Karpas-422 (cell line): ENCODE data around the gene SGCA. TPM values are rescaled to one million over a fixed set of nuclear protein-coding genes. Genes with fewer than 3 reads are reported as not detected.

Source experiments
- DNase-seq: peaks from one replicate; pipeline ENCODE4 v3.0.0-alpha.2; 2015
- H2AFZ ChIP-seq: fragments of 200-600 bp; sonication (generic); 2 replicates; pipeline ENCODE4 v1.6.1; 2014; ENCODE audit warnings: antibody characterized with exemption, low read length, mixed read lengths
- H3K27ac ChIP-seq: fragments of 200-600 bp; sonication (generic); 2 replicates; pipeline ENCODE4 v1.5.1; 2014; ENCODE audit warnings: mild to moderate bottlenecking, low read length, moderate library complexity
- H3K27me3 ChIP-seq: fragments of 200-600 bp; sonication (generic); 2 replicates; pipeline ENCODE4 v1.6.1; 2014; ENCODE audit warnings: low read length, mixed read lengths
- H3K36me3 ChIP-seq: fragments of 200-600 bp; sonication (generic); 2 replicates; pipeline ENCODE4 v1.6.1; 2014; ENCODE audit warnings: low read length, mixed read lengths; ENCODE audit not compliant: insufficient read depth
- H3K4me1 ChIP-seq: fragments of 200-600 bp; sonication (generic); 2 replicates; pipeline ENCODE4 v1.6.1; 2014; ENCODE audit warnings: mild to moderate bottlenecking, low read length, mixed read lengths
- H3K4me2 ChIP-seq: fragments of 200-600 bp; sonication (generic); 2 replicates; pipeline ENCODE4 v1.6.1; 2014; ENCODE audit warnings: low read length, low read depth, mild to moderate bottlenecking; ENCODE audit not compliant: poor library complexity, severe bottlenecking
- H3K4me3 ChIP-seq: fragments of 200-600 bp; sonication (generic); 2 replicates; pipeline ENCODE4 v1.5.1; 2014; ENCODE audit warnings: mild to moderate bottlenecking, antibody characterized with exemption, low read length, mixed read lengths
- H3K79me2 ChIP-seq: fragments of 200-600 bp; sonication (generic); 2 replicates; pipeline ENCODE4 v1.6.1; 2014; ENCODE audit warnings: mild to moderate bottlenecking, low read length, mixed read lengths
- H3K9ac ChIP-seq: fragments of 200-600 bp; sonication (generic); 2 replicates; pipeline ENCODE4 v1.6.0; 2014; ENCODE audit warnings: low read length
- H3K9me2 ChIP-seq: fragments of 200-600 bp; sonication (generic), shearing (Covaris generic); replicated peaks from 2 replicates; pipeline ENCODE4 v1.6.0; 2014; ENCODE audit warnings: mild to moderate bottlenecking, low read length, moderate library complexity; ENCODE audit not compliant: insufficient read depth
- H3K9me3 ChIP-seq: fragments of 300-700, 200-600 bp; sonication (generic); 2 replicates; pipeline ENCODE4 v1.6.1; 2014; ENCODE audit warnings: low read length, mixed read lengths
- H4K20me1 ChIP-seq: fragments of 200-600 bp; sonication (generic); 2 replicates; pipeline ENCODE4 v1.6.1; 2014; ENCODE audit warnings: mild to moderate bottlenecking, antibody characterized with exemption, low read length, low read depth; ENCODE audit not compliant: insufficient read depth
- total RNA-seq: library from RNA; depleted of rRNA; stranded (reverse); fragments of >200 nt; shearing (Covaris generic); gene quantifications from 2 replicates; pipeline ENCODE4 v1.2.3, GENCODE V29; 2014; ENCODE audit warnings: low replicate concordance

The SGCA gene
- total RNA-seq, 1 experiment from 2014 or later = not detected

DNA sequence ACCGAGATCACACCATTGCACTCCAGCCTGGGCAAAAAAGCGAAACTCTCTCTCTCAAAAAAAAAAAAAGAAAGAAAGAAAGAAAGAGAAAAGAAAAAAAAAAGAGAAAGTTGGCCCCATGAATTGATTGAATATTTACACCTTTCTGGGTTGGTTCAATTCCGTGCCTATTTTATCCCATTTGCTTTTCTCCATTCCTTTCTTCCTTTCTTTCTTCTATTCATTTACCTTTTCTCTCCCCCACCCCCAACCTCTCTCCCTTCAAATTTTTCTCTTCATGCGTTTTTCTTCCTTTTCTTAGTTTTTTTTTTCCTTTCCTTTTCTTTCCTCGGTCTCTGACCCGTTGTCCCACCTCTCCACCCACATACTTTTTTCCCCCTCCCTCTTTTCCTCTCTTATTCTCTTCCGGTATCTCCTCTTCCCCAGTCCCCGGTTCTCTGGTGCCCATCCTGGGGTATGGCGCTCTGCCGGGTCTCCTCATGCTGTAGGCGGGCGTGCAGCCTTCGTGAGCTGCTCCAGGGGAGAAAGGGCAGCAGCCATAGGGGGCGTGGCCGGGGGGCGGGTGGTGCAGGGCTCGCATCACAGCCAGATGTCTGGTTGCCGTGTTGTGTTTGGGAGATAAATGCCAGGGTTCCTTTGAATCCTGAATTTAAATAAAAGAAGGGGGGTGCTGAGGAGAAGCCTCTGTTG lies 40.9 kb downstream of the SGCA start:
- Histone ChIP-seq H3K4me1 (no peaks in the 10 kb centered on the region), H3K9me2 (no peaks in the 10 kb centered on the region), H3K27ac (no peak overlapping the region), H3K79me2 (no peaks in the 10 kb centered on the region), H2AFZ (no peak overlapping the region), H3K36me3 (no peaks in the 10 kb centered on the region), H3K9ac (no peak overlapping the region), H4K20me1 (no peaks in the 10 kb centered on the region), H3K9me3 (no peaks in the 10 kb centered on the region), H3K4me2 (no peak overlapping the region), H3K4me3 (no peak overlapping the region), H3K27me3 (no peaks in the 10 kb centered on the region)
- DNase-seq = peak; percentile 50

DNA sequence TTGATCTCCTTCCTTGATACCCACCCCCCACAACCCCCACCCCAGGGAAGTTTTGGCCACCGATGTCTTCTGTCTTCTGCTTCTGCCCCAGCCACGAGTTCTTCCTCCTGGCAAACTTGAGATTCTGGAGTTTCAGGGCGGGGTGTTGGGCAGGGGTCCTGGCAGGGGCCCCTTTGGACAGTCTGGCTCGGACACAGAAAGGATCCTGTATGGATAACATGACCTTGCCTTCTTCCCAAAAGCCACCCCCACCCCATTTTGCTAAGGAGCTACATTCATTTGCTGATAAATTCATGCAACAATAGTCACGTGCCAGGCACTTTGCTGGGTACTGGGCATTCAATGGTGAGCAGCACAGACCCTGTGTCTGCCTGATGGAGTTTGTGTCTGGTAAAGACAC lies 41.5 kb downstream of the SGCA start:
- Histone ChIP-seq H3K4me1 (no peaks in the 10 kb centered on the region), H3K9ac (no peak overlapping the region), H4K20me1 (no peaks in the 10 kb centered on the region), H3K4me2 (no peak overlapping the region), H3K27ac (no peak overlapping the region), H2AFZ (no peak overlapping the region), H3K9me3 (no peaks in the 10 kb centered on the region), H3K79me2 (no peaks in the 10 kb centered on the region), H3K9me2 (no peaks in the 10 kb centered on the region), H3K36me3 (no peaks in the 10 kb centered on the region), H3K27me3 (no peaks in the 10 kb centered on the region), H3K4me3 (no peak overlapping the region)
- no peak for DNase-seq

DNA sequence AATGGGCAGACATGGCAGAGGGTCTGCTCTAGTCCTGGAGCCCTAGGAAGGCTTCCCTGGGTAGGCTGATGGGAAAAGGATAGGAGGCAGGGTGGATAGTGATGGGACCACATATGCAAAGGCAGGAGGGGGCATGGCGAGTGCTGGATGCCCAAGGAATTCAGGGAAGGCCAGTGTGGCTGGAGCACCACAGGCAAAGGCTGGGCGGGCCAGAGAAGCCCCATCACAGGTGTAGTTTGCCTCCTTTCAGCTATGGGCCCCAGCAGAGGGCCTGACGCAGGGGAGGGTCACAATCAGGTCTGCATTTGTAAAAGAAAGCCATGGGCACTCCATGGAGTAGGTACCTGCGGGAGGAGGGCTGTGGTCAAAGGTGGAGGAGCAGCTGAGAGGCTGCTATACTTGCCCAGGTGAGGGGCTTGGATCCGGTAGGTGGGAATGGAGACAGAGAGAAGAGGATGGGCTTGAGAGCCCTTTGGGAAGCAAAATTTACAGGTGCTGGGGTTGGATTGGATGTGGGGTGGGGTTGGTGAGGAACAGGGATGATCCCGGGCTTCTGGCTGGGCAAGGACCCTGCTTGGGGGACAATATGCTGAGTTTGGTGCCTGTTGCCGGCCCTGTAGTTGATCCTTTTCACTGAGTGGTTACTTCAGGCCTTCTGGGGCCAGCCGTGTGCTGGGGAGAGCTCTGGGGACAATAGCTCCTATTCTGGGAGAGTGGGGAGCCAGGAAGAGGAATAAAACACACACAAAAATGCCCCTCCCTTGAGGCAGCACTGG lies 42.2 kb downstream of the SGCA start:
- no peak overlapping the region for H3K4me3 ChIP-seq
- no peaks in the 10 kb centered on the region for H3K79me2 ChIP-seq
- no peak overlapping the region for H3K4me2 ChIP-seq
- no peak overlapping the region for H3K27ac ChIP-seq
- no peak for DNase-seq
- no peaks in the 10 kb centered on the region for H3K27me3 ChIP-seq
- H2AFZ ChIP-seq = no peak overlapping the region
- H3K9ac ChIP-seq = no peak overlapping the region
- no peaks in the 10 kb centered on the region for H3K36me3 ChIP-seq
- no peaks in the 10 kb centered on the region for H3K9me2 ChIP-seq
- no peaks in the 10 kb centered on the region for H4K20me1 ChIP-seq
- no peaks in the 10 kb centered on the region for H3K4me1 ChIP-seq
- H3K9me3 ChIP-seq = no peaks in the 10 kb centered on the region

- Histone ChIP-seq H3K27me3 (no peaks in the 10 kb centered on the region), H3K9ac (no peak overlapping the region), H3K4me3 (no peak overlapping the region), H3K9me3 (no peaks in the 10 kb centered on the region), H3K27ac (no peak overlapping the region), H3K79me2 (no peaks in the 10 kb centered on the region), H4K20me1 (no peaks in the 10 kb centered on the region), H2AFZ (no peak overlapping the region), H3K4me2 (no peak overlapping the region), H3K9me2 (no peaks in the 10 kb centered on the region), H3K36me3 (no peaks in the 10 kb centered on the region), H3K4me1 (no peaks in the 10 kb centered on the region)
- no peak for DNase-seq
Observed at GRCh38 chr17:50208611-50209061, 42.8 kb downstream of the SGCA start.

GRCh38 chr17:50209133-50209471 lies 43.3 kb downstream of the SGCA start:
- no peak overlapping the region for H3K9ac ChIP-seq
- no peaks in the 10 kb centered on the region for H3K79me2 ChIP-seq
- H3K9me3 ChIP-seq = no peaks in the 10 kb centered on the region
- no peak overlapping the region for H3K27ac ChIP-seq
- H3K27me3 ChIP-seq = no peaks in the 10 kb centered on the region
- no peak overlapping the region for H3K4me2 ChIP-seq
- H4K20me1 ChIP-seq = no peaks in the 10 kb centered on the region
- H3K4me3 ChIP-seq = no peak overlapping the region
- no peak for DNase-seq
- H3K36me3 ChIP-seq = no peaks in the 10 kb centered on the region
- H3K9me2 ChIP-seq = no peaks in the 10 kb centered on the region
- H2AFZ ChIP-seq = no peak overlapping the region
- no peaks in the 10 kb centered on the region for H3K4me1 ChIP-seq

DNA sequence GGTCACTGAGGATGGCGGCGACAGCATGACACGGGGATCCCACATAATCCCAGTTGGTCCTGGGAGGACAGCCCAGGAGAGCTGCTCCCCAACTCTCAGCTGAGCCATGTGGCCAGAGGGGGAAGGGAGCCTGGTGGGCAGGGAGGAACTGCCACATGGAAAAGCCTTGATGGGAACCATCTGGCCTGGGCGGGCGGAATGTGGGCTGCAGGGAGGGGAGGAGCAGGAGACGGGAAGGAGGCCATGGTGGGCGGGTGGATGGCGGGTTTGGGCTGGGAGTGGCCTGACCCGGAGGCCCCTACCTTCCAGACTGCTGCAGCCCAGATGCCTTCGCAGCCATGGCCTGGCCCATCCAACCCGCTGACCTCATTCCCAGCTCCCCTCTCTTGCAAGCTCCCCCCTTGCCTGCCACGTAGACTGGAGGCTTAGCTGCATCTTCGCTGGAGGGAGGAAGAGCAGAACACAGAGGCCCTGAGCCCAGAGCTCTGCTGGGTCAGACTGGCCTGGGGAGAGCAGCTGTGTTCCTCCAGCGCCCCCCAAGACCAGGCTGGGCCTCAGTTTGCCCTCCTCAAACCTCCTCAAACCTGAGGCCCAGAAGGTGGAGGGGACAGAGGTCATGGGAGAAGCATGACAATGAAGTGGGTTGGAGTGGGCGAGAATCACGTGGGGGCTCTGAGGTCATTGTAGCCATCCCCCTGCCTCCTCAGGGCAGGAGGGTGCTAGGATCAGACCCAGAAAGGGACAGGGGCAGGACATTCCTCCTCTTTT lies 43.9 kb downstream of the SGCA start:
- Histone ChIP-seq H3K27ac (no peak overlapping the region), H3K27me3 (no peaks in the 10 kb centered on the region), H3K4me3 (no peak overlapping the region), H3K4me2 (no peak overlapping the region), H4K20me1 (no peaks in the 10 kb centered on the region), H3K79me2 (no peaks in the 10 kb centered on the region), H3K4me1 (no peaks in the 10 kb centered on the region), H3K9ac (no peak overlapping the region), H3K9me2 (no peaks in the 10 kb centered on the region), H3K36me3 (no peaks in the 10 kb centered on the region), H2AFZ (no peak overlapping the region), H3K9me3 (no peaks in the 10 kb centered on the region)
- DNase-seq = no peak

DNA sequence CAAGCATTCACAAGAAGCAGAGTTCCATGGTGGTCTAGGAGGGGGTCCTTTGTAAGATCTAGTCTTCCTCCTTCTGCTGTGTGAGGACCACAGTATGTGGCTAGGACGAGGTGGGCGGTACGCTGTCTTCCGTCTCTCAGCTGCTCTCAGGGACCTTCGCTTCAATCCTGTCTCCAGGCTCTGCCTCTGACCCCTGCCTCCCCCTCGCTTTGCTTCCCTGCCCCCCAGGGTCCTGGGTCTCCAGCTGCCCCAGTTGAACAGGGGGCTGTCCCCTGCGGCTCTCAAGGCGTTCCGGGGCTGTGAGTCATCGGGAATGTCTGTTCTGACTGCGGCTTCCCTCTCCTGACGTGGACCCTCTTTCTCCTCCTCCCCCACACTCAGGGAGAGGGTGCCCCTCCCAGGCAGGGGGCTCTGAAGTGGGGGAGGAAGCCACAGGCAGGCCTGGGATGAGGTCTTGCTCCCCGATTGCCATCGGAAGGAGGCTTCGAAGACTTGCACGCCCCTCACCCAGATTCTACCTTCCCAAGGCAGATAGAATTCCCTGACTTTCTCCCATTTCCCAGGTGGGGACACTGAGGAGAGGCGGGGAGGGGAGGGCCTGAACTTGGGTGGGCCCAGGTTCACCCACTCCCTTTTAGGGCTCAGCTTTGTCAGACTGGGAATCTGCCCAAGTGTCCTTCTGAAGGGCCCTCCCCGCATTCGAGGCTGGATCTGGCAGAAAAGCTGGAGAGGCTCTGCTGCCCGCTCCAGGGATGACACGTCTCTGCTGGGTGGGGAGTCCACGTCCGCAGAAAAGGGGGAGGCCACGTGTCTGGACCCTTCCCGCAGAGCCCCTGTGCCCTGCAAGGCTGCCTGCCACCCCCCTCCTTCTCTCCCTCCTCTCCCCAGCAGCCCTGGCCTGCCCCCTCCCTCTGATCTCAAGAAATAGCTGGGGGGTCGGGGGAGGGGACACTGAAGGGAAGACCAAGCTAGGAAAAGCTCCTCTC lies 44.7 kb downstream of the SGCA start:
- H3K79me2 ChIP-seq = no peaks in the 10 kb centered on the region
- H2AFZ ChIP-seq = no peak overlapping the region
- no peaks in the 10 kb centered on the region for H3K9me3 ChIP-seq
- no peaks in the 10 kb centered on the region for H3K36me3 ChIP-seq
- H3K9ac ChIP-seq = no peak overlapping the region
- H4K20me1 ChIP-seq = no peaks in the 10 kb centered on the region
- H3K4me2 ChIP-seq = no peak overlapping the region
- H3K4me1 ChIP-seq = no peaks in the 10 kb centered on the region
- no peak for DNase-seq
- H3K27me3 ChIP-seq = no peaks in the 10 kb centered on the region
- no peak overlapping the region for H3K27ac ChIP-seq
- H3K9me2 ChIP-seq = no peaks in the 10 kb centered on the region
- no peak overlapping the region for H3K4me3 ChIP-seq
